GM12865 (cell line): ENCODE measurements around the gene SNAPIN.

ENCODE experiments used
- DNase-seq: peaks from one replicate; pipeline ENCODE4 v3.0.0; 2010; ENCODE audit warnings: low read depth
- H3K4me3 ChIP-seq: 2 replicates; pipeline ENCODE4 v1.5.1; 2011; ENCODE audit warnings: mild to moderate bottlenecking, low read depth, low read length, control low read depth
- TF ChIP-seq, protein P1 (sequence below): IDR thresholded peaks from 2 replicates; pipeline ENCODE4 v1.5.1; 2011; ENCODE audit warnings: low read length, control low read depth, low read depth, inconsistent platforms; ENCODE audit not compliant: insufficient read depth; ENCODE audit errors: missing control alignments

Gene SNAPIN

GRCh38 chr1:153612111-153612754 is 46.3 kb upstream of the SNAPIN start:
- TF ChIP-seq, protein P1, sequence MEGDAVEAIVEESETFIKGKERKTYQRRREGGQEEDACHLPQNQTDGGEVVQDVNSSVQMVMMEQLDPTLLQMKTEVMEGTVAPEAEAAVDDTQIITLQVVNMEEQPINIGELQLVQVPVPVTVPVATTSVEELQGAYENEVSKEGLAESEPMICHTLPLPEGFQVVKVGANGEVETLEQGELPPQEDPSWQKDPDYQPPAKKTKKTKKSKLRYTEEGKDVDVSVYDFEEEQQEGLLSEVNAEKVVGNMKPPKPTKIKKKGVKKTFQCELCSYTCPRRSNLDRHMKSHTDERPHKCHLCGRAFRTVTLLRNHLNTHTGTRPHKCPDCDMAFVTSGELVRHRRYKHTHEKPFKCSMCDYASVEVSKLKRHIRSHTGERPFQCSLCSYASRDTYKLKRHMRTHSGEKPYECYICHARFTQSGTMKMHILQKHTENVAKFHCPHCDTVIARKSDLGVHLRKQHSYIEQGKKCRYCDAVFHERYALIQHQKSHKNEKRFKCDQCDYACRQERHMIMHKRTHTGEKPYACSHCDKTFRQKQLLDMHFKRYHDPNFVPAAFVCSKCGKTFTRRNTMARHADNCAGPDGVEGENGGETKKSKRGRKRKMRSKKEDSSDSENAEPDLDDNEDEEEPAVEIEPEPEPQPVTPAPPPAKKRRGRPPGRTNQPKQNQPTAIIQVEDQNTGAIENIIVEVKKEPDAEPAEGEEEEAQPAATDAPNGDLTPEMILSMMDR = no peak
- no peak for DNase-seq
- no peak overlapping the region for H3K4me3 ChIP-seq

GRCh38 chr1:153612755-153613331 is 45.7 kb upstream of the SNAPIN start, which contains the start of gene S100A16:
TSS of gene S100A16 (minus strand) at chr1:153613137. CDS start at chr1:153608151, 4,986 bp downstream.
- no peak within 1 kb of the TSS for H3K4me3 ChIP-seq
- DNase-seq = no peak
- TF ChIP-seq, protein P1 = no peak

DNA sequence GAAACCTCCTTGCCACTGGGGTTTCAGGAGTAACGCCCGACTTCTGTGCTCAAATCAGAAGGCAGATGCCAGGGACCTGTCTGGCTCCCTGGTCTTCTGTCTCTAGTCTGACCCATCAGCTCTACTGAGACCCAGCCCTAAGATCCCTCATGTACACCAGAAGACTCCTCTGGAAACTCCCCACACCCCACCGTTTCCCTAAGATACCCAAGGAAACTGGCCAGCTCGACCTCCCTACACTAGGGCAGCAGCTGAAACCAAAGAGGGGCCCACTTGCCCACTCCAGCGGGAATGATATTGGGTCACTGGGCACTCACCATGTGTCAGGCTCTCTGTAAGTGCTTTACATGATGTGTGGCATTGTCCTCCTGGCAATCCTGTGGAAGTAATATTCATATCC is 45.1 kb upstream of the SNAPIN start:
- no peak for DNase-seq
- no peak overlapping the region for H3K4me3 ChIP-seq
- TF ChIP-seq, protein P1 = no peak

GRCh38 chr1:153614189-153614900 is 44.2 kb upstream of the SNAPIN start:
- no peak for DNase-seq
- TF ChIP-seq, protein P1 = no peak
- no peak overlapping the region for H3K4me3 ChIP-seq

DNA sequence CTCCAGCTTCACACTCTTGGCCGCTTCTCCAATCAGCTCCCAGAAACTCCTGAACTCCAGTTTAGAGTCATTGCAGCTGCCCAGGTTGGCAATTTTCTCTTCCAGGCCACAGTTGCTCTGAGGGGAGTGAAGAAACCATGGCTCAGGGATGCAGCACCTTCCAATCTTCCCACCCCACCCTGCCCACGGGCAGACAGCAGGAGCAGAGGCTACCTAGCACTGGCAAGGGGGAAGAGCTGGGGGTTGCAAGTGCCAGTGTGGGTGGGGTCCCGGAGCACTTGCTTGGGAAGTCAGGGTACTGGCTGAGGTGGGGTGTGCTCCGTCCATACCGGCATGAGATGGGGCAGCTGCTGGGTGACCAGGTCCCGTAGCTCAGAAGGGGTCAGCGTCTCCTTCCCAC is 43.6 kb upstream of the SNAPIN start:
- H3K4me3 ChIP-seq = no peak overlapping the region
- DNase-seq = no peak
- TF ChIP-seq, protein P1 = no peak

- no peak for DNase-seq
- no peak overlapping the region for H3K4me3 ChIP-seq
- TF ChIP-seq, protein P1 = no peak
These were observed 43.1 kb upstream of the SNAPIN start for GRCh38 chr1:153615406-153615805.
